NCI-H1930 (cell line): ENCODE measurements around the gene C9orf72.
"Not testable (repeated sequence)": the region's sequence is repeated elsewhere in the genome, so short reads cannot be mapped to it uniquely, and the experiment has no call there.

Source experiments
- DNase-seq, 2 experiments: peaks; one replicate each; lab custom pipeline; 2025; lab: John Stamatoyannopoulos, UW

C9orf72 gene, protein sequence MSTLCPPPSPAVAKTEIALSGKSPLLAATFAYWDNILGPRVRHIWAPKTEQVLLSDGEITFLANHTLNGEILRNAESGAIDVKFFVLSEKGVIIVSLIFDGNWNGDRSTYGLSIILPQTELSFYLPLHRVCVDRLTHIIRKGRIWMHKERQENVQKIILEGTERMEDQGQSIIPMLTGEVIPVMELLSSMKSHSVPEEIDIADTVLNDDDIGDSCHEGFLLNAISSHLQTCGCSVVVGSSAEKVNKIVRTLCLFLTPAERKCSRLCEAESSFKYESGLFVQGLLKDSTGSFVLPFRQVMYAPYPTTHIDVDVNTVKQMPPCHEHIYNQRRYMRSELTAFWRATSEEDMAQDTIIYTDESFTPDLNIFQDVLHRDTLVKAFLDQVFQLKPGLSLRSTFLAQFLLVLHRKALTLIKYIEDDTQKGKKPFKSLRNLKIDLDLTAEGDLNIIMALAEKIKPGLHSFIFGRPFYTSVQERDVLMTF

GRCh38 chr9:27572918-27573633 lies at the start of gene C9orf72:
Gene C9orf72, minus strand, starts transcription at chr9:27573481. Its CDS starts 6,361 bp downstream, at chr9:27567120.
- peak; percentile 89 for DNase-seq

GRCh38 chr9:27622693-27623340 lies 49.5 kb upstream of the C9orf72 start:
- no peak for DNase-seq

DNA sequence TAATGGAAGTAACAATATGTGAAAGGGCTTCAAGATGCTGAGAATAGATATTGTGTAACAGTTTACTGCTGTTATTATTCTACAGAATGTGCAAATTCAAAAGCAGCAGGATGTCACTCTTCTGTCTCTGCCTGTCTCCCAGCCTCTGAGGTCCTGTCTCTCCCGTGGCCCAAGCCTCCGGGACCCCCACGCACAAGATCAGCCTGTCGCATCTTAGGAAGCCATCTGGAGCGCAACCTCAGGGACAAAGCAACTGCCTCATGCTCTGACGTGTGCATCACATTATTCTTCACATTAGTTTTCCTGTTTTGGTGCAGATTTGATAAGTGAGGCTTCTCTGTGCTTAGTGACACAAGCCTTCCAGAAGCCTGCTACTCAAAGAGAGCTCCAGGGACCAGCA lies 46.5 kb upstream of the C9orf72 start:
- no peak for DNase-seq

DNA sequence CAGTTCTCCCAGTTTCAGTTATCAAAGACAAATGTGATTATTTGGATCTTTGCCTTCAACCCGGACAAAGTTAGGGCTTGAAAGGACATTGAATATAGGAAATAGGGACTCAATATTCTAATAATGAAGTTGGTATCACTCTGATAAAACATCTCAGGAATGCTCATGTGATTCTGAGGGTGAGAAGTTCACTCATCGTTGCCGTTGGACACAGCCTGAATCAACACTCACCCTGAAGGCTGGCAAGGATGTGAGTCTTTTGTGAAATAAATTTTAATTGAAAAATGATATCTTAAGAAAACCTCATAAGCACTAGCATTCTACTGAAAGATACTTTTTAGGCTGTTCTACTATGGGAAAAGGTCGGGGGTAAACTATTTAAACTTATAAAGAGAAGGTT lies 44.8 kb upstream of the C9orf72 start:
- DNase-seq, result no peak

GRCh38 chr9:27614551-27614950 lies 41.3 kb upstream of the C9orf72 start:
- no peak for DNase-seq

DNA sequence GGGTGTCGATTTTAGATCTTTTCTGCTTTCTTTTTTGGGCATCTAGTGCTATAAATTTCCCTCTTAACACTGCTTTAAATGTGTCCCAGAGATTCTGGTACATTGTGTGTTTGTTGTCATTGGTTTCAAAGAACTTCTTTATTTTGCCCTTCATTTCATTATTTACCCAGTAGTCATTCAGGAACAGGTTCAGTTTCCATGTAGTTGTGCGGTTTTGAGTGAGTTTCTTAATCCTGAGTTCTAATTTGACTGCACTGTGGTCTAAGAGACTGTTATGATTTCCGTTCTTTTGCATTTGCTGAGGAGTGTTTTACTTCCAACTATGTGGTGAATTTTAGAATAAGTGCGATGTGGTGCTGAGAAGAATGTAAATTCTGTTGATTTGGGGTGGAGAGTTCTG lies 38.8 kb upstream of the C9orf72 start:
- DNase-seq, result not testable (repeated sequence)

- DNase-seq, result no peak
Measured at GRCh38 chr9:27610622-27611021, 37.3 kb upstream of the C9orf72 start.

DNA sequence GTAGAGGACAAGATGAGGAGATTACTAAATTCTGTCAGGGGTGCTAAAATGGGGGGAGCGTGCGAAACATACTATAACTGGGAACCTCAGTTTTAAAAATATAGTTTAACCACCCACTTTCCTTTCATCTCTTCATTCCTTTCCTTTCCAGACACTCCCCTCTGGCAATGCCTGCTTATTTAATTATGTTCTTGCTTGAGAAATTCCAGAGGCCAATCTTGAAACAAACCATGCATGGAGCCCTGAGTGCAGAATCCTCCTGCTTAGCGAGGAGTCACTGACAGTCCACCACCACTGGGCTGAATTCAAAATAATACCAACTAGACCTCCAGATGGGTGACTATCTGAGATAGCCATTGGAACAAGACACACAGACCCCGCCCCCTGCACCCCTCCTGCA lies 29.7 kb upstream of the C9orf72 start:
- DNase-seq, result no peak

GRCh38 chr9:27602142-27602861 lies 29.0 kb upstream of the C9orf72 start:
- DNase-seq, result no peak

GRCh38 chr9:27601396-27601795 lies 28.1 kb upstream of the C9orf72 start:
- DNase-seq, result no peak

DNA sequence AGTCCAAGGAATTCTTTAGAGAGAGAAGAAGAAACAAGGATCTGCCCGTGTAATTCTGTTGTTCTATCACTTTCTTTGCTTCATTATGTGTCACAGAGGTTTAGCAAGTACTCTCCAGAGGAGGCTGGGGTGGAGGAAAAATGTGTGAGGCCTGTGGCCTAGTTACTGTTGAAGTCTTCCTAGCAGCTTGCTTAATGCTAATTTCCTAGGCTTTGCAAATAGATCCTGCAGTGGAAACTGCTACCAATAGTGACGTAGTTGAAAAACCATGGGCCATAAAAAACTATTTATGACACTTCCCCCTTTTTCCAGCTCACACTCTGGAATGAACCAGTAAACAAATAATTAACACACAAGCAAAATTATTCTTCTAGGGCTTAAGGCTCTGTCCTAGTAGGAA lies 27.0 kb upstream of the C9orf72 start:
- DNase-seq, result no peak

DNA sequence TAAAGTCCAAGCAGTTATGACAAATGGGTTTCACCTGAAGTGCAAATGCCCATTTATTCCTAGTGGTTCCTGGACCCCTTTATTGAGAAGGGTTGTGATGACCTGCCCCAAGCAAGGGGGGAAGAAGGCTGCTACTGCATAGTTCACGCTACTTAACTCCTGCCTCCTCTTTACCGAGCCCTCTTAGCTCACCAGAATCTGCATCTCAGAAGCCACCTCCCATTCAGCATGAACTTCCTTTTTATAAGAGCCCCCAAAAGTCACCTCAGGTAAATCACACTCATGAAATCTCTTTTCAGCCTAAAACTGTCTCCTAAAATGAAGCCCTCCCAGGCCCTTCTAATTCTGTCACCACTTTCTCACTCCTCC lies 26.6 kb upstream of the C9orf72 start:
- no peak for DNase-seq

DNA sequence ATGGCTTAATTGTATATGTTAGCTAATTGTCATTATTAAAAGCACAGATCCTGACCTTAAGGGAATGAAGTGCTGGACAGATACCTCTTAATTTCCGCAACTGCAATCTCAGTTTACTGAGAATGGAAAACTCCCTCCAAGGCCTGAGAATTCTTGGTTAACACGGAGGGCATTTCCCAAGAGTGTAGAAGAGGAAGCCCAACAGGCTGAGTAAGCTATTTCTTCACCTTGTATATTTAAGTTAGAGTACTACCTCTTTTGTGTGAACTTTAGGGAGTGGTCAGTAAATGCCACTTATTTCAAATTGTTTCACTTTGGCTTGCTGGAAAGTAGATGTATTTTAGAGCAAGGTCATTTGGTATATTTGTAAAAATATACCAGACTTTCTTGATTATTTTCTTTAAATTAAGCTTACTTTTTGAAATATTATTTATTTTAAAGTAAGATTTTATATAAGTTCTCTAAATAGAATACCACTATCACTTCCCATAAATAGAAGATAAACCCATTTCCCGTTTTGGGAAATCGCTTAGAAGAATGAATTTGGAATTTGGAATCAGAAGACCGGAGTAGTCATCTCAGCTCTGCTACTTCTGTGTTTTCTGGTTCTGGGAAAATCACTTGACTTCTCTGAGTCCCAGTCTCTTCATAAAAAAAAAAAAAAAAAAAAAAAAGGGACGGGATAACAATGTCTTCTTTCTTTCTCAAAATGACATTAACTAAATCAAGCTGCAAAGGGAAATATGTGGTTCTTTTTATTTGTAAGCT lies 26.0 kb upstream of the C9orf72 start:
- no peak for DNase-seq

GRCh38 chr9:27595733-27596132 lies 22.5 kb upstream of the C9orf72 start:
- DNase-seq, result no peak

- no peak for DNase-seq
Measured at GRCh38 chr9:27591672-27592071, 18.4 kb upstream of the C9orf72 start.

GRCh38 chr9:27591093-27591492 lies 17.8 kb upstream of the C9orf72 start:
- no peak for DNase-seq

DNA sequence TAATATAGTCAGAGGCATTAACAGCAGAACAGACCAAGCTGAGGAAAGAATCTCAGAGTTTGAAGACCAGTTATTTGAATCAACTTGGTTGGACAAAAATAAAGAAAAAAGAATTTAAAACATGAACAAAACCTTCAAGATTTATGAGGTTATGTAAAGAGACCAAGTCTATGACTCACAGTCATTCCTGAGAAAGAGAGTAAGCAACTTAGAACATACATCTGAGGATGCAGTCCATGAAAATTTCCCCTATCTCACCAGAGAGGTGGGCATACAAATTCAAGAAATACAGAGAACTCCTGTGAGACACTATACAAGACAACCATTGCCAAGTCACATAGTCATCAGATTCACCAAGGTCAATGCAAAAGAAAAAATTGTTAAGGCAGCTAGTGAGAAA lies 17.4 kb upstream of the C9orf72 start:
- no peak for DNase-seq

- no peak for DNase-seq
Measured at GRCh38 chr9:27589462-27589861, 16.2 kb upstream of the C9orf72 start.

GRCh38 chr9:27586304-27586703 lies 13.0 kb upstream of the C9orf72 start:
- no peak for DNase-seq

- no peak for DNase-seq
Measured at GRCh38 chr9:27584931-27585330, 11.7 kb upstream of the C9orf72 start.

DNA sequence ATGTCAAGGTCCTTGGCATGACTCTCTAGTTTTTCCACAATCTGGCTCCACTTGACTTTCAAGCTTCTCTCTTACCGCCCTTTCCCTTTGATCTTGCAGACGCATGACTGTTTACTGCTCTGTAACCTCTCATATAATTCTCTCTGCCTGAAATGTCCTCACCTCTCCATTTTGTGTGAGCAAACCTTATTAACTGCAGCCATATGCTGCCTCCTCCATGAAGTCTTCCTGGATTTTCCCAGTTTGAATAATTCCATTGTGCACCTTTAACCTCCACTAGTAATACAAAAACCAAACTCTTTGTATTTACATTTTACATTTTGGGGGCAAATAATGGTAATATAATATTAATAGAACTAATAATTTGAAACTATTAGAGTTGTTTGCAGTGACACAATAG lies 9.5 kb upstream of the C9orf72 start:
- DNase-seq, result no peak
